ENCODE results near the gene FAM216B. TPM values are rescaled to one million over a fixed set of nuclear protein-coding genes. Genes with fewer than 3 reads are reported as not detected.

The FAM216B gene
- total and polyA plus RNA-seq, 2 donors (not counting 3 experiments of a cell fraction or from before 2014, with no cell fraction given): not detected

GRCh38 chr13:42836930-42837690 lies 55.7 kb downstream of the FAM216B start:
- H3K79me2 ChIP-seq (ENCODE audit: control insufficient read depth, insufficient read depth, low read length): no peaks in the 10 kb centered on the region
- intact Hi-C loops (cut with micrococcal nuclease): no loop called here
- H3K36me3 ChIP-seq (ENCODE audit: control insufficient read depth in 2 of 2, extremely low read depth in 1 of 2, insufficient read depth in 2 of 2, low read length in 2 of 2): no peaks in the 10 kb centered on the region
- no peak overlapping the region for H3K4me2 ChIP-seq (ENCODE audit: insufficient read depth, low read length)
- no peak overlapping the region for H3K4me3 ChIP-seq (replicated peaks in 1 of 3; ENCODE audit: insufficient read depth in 1 of 3, low read depth in 1 of 3, low read length in 3 of 3)
- CTCF ChIA-PET: interaction anchor here (0.7 to 1.3 kb wide), 4 partner anchors 10 to 967 kb away, joined by 3 to 4 read pairs (median 3); no protein-coding TSS in a partner anchor
- no peak overlapping the region for H2AFZ ChIP-seq (ENCODE audit: low read depth, low read length)
- H3K9me3 ChIP-seq (replicated peaks; ENCODE audit: control insufficient read depth, insufficient read depth, low read length): no peaks in the 10 kb centered on the region
- FAIRE-seq (no peak), DNase-seq (ENCODE audit: low read depth, low spot score) (peak; percentile 19)
- H3K9ac ChIP-seq (replicated peaks; ENCODE audit: extremely low read depth, insufficient read depth, low read length): no peak overlapping the region
- H3K4me1 ChIP-seq (ENCODE audit: control insufficient read depth, extremely low read depth, insufficient read depth, low read length): no peaks in the 10 kb centered on the region
- H3K27ac ChIP-seq (ENCODE audit: insufficient read depth, low read depth, low read length): no peak overlapping the region
- H3K27me3 ChIP-seq (ENCODE audit: control insufficient read depth in 2 of 2, insufficient read depth in 2 of 2, low read length in 2 of 2): no peaks in the 10 kb centered on the region
- no peaks in the 10 kb centered on the region for H3K9me1 ChIP-seq (replicated peaks; ENCODE audit: control insufficient read depth, extremely low read depth, insufficient read depth, low read length)
- no peaks in the 10 kb centered on the region for H4K20me1 ChIP-seq (replicated peaks; ENCODE audit: control insufficient read depth, extremely low read depth, insufficient read depth, low read length)
- no TSS peak for BruUV-seq (replicated peaks)
- dilution Hi-C loops (cut with MboI; ENCODE audit: extremely low pct_ligation_motif_present, low sequenced_read_pairs): no loop called here
- POLR2A ChIA-PET: no interaction called here
- TF ChIP-seq FOS (IDR thresholded peaks at IDR 0.05; ENCODE audit: borderline replicate concordance, insufficient read depth, low read length): no peak
- TF ChIP-seq, protein P1, sequence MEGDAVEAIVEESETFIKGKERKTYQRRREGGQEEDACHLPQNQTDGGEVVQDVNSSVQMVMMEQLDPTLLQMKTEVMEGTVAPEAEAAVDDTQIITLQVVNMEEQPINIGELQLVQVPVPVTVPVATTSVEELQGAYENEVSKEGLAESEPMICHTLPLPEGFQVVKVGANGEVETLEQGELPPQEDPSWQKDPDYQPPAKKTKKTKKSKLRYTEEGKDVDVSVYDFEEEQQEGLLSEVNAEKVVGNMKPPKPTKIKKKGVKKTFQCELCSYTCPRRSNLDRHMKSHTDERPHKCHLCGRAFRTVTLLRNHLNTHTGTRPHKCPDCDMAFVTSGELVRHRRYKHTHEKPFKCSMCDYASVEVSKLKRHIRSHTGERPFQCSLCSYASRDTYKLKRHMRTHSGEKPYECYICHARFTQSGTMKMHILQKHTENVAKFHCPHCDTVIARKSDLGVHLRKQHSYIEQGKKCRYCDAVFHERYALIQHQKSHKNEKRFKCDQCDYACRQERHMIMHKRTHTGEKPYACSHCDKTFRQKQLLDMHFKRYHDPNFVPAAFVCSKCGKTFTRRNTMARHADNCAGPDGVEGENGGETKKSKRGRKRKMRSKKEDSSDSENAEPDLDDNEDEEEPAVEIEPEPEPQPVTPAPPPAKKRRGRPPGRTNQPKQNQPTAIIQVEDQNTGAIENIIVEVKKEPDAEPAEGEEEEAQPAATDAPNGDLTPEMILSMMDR (IDR thresholded peaks at IDR 0.05; ENCODE audit: extremely low read depth in 1 of 2, insufficient read depth in 1 of 2, low read depth in 1 of 2, low read length in 2 of 2): peak in 1 of 2 donors; percentile 2

Other genes starting within 250 kb of the FAM216B start
- gene TNFSF11, start 207.4 kb upstream of the FAM216B start, total RNA-seq: not detected in 2 replicates
- gene TNFSF11, start 207.4 kb upstream of the FAM216B start, polyA plus RNA-seq: not detected in 2 replicates
- 0.74 and 3.1 TPM in 2 replicates for gene EPSTI1, start 210.7 kb downstream of the FAM216B start, total RNA-seq
- gene EPSTI1, start 210.7 kb downstream of the FAM216B start, polyA plus RNA-seq: 0.76 and 0.77 TPM in 2 replicates
- gene DNAJC15, start 242.0 kb downstream of the FAM216B start, total RNA-seq: 20.9 and 21.8 TPM in 2 replicates
- gene DNAJC15, start 242.0 kb downstream of the FAM216B start, polyA plus RNA-seq: 33.7 and 40.8 TPM in 2 replicates